Measurements from ENCODE around the gene GARNL3. TPM values are rescaled to one million over a fixed set of nuclear protein-coding genes. Genes with fewer than 3 reads are reported as not detected.

GARNL3 gene
- polyA plus RNA-seq, 1 donor from 2014 or later = 20.0 TPM

GRCh38 chr9:127336086-127336485 lies 71.5 kb downstream of the GARNL3 start:
- H3K4me2 ChIP-seq (ENCODE audit: low read length) = no peak overlapping the region
- no peaks in the 10 kb centered on the region for H3K9me3 ChIP-seq (ENCODE audit: low read length)

DNA sequence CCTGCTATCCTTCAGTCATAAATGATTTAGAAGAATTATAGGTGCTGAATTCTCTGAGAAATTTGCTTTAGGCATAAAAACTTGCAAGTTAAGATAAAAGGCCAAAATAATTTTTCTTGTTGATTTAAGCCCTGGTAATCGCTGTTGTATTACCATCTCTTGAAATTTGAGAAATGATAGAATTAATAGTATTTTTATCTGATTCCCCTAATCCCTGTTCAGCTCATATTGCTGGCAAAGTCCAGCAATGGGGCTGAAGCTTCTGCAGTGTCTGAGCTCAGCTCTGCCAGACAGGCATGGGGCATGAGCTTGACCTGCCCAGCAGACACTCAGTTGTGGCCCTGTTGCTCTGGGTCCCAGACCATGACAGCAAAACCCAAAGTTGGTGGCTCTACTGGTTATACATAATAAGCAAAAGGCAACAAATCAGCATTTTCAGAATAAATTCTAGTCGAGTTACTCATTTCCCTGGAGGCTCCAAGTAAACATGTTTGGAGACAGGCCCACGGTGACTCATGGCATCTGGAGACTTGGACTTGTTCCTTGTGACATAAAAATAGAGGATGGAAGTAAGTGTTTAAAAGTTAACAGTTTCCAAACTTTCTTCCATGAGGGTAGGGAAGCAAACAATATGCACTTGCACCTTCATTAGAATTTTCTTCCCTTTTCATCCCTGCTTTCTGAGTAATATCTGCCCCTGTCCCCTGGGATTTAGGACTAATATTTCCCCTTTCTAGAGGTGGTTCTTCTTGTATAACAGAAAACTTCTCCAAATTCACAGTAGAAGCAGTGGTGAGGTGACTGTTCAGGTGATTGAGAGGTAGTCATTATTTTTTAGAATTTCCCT lies 72.2 kb downstream of the GARNL3 start:
- no peaks in the 10 kb centered on the region for H3K9me3 ChIP-seq (ENCODE audit: low read length)
- H2AFZ ChIP-seq (ENCODE audit: low read depth, low read length) = no peak overlapping the region
- no peaks in the 10 kb centered on the region for H3K79me2 ChIP-seq (replicated peaks; ENCODE audit: insufficient read depth, low read length)
- no peaks in the 10 kb centered on the region for H3K9me2 ChIP-seq (ENCODE audit: insufficient read depth, low read length)
- H3K27ac ChIP-seq (ENCODE audit: low read length) = no peak overlapping the region
- no peak overlapping the region for H3K4me3 ChIP-seq (ENCODE audit: low read length)
- H3K36me3 ChIP-seq (ENCODE audit: insufficient read depth, low read length) = no peaks in the 10 kb centered on the region
- H3K27me3 ChIP-seq (ENCODE audit: insufficient read depth, low read depth, low read length) = no peaks in the 10 kb centered on the region
- H3F3A ChIP-seq (ENCODE audit: insufficient read depth, low read length, poor library complexity, severe bottlenecking) = no peaks in the 10 kb centered on the region
- no peak overlapping the region for H3K4me2 ChIP-seq (ENCODE audit: low read length)
- H4K20me1 ChIP-seq (ENCODE audit: insufficient read depth) = no peaks in the 10 kb centered on the region
- no peak overlapping the region for H3K9ac ChIP-seq (ENCODE audit: low read length)
- TF ChIP-seq EP300 (conservative IDR thresholded peaks at IDR 0.05; ENCODE audit: poor library complexity, severe bottlenecking) (no peak), MXI1 (conservative IDR thresholded peaks at IDR 0.05; ENCODE audit: poor library complexity, severe bottlenecking) (no peak), SMC3 (conservative IDR thresholded peaks at IDR 0.05; ENCODE audit: poor library complexity) (no peak), RAD21 (conservative IDR thresholded peaks at IDR 0.05) (no peak), POLR2AphosphoS5 (IDR thresholded peaks at IDR 0.05) (no peak), REST (IDR thresholded peaks at IDR 0.05; ENCODE audit: borderline replicate concordance) (no peak)

More at GRCh38 chr9:127336086-127336485, 71.5 kb downstream of the GARNL3 start:
- Histone ChIP-seq H3K9me2 (ENCODE audit: insufficient read depth, low read length) (no peaks in the 10 kb centered on the region), H3K36me3 (ENCODE audit: insufficient read depth, low read length) (no peaks in the 10 kb centered on the region), H3K79me2 (replicated peaks; ENCODE audit: insufficient read depth, low read length) (no peaks in the 10 kb centered on the region), H3K9ac (ENCODE audit: low read length) (no peak overlapping the region), H3F3A (ENCODE audit: insufficient read depth, low read length, poor library complexity, severe bottlenecking) (no peaks in the 10 kb centered on the region), H3K27me3 (ENCODE audit: insufficient read depth, low read depth, low read length) (no peaks in the 10 kb centered on the region), H3K27ac (ENCODE audit: low read length) (no peak overlapping the region), H3K4me3 (ENCODE audit: low read length) (no peak overlapping the region), H2AFZ (ENCODE audit: low read depth, low read length) (no peak overlapping the region), H4K20me1 (ENCODE audit: insufficient read depth) (no peaks in the 10 kb centered on the region)
- TF ChIP-seq EP300 (conservative IDR thresholded peaks at IDR 0.05; ENCODE audit: poor library complexity, severe bottlenecking) (no peak), POLR2AphosphoS5 (IDR thresholded peaks at IDR 0.05) (no peak), REST (IDR thresholded peaks at IDR 0.05; ENCODE audit: borderline replicate concordance) (no peak), SMC3 (conservative IDR thresholded peaks at IDR 0.05; ENCODE audit: poor library complexity) (no peak), RAD21 (conservative IDR thresholded peaks at IDR 0.05) (no peak), TAF1 (IDR thresholded peaks at IDR 0.05; ENCODE audit: low read depth) (no peak), MXI1 (conservative IDR thresholded peaks at IDR 0.05; ENCODE audit: poor library complexity, severe bottlenecking) (no peak), EZH2 (IDR thresholded peaks at IDR 0.05; ENCODE audit: borderline replicate concordance, insufficient read depth, low read length, poor library complexity, severe bottlenecking) (no peak)
- TF ChIP-seq, protein P1, sequence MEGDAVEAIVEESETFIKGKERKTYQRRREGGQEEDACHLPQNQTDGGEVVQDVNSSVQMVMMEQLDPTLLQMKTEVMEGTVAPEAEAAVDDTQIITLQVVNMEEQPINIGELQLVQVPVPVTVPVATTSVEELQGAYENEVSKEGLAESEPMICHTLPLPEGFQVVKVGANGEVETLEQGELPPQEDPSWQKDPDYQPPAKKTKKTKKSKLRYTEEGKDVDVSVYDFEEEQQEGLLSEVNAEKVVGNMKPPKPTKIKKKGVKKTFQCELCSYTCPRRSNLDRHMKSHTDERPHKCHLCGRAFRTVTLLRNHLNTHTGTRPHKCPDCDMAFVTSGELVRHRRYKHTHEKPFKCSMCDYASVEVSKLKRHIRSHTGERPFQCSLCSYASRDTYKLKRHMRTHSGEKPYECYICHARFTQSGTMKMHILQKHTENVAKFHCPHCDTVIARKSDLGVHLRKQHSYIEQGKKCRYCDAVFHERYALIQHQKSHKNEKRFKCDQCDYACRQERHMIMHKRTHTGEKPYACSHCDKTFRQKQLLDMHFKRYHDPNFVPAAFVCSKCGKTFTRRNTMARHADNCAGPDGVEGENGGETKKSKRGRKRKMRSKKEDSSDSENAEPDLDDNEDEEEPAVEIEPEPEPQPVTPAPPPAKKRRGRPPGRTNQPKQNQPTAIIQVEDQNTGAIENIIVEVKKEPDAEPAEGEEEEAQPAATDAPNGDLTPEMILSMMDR (IDR thresholded peaks at IDR 0.05; ENCODE audit: poor library complexity, severe bottlenecking) = no peak

All from neural cell (in vitro differentiated cells).